ENCODE data around the gene TTC21B. TPM values are rescaled to one million over a fixed set of nuclear protein-coding genes. Genes with fewer than 3 reads are reported as not detected.

The TTC21B gene
- total RNA-seq, 4 donors from 2014 or later, result 15.5 to 32.6 (median 17.7) TPM

DNA sequence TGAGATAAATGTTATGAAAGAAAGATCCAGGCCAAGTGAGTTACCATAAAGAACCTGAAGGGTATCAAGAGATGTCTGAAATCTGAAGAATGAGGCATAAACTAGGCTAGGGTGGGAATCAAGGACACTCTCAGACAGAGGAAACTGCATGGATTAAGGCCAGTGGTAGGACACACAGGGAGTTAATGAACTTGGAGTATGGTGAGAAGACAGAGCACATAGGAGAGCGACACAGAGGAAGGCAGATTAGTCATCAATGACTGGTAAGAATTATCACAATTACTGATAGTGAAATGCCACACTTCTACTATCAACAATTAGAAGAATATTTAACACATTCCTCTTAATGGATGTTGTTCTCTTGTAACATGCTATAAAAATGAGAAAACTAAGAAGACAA, 76.9 kb downstream of the TTC21B start:
- ATAC-seq (ENCODE audit: low FRiP score), result no peak
- no peak for DNase-seq (ENCODE audit: low spot score)
- TF ChIP-seq CTCF (IDR thresholded peaks at IDR 0.05), result no peak

GRCh38 chr2:165876269-165876668, 77.3 kb downstream of the TTC21B start:
- no peak for TF ChIP-seq CTCF (IDR thresholded peaks at IDR 0.05)
- ATAC-seq (ENCODE audit: low FRiP score), result no peak

GRCh38 chr2:165874445-165875039, 79.0 kb downstream of the TTC21B start:
- ATAC-seq (ENCODE audit: low FRiP score) (no peak), DNase-seq (ENCODE audit: low spot score) (no peak)
- TF ChIP-seq CTCF (IDR thresholded peaks at IDR 0.05), result no peak

More at GRCh38 chr2:165876269-165876668, 77.3 kb downstream of the TTC21B start:
- DNase-seq (ENCODE audit: low spot score), result no peak

GRCh38 chr2:165872101-165872791, 81.3 kb downstream of the TTC21B start:
- DNase-seq (ENCODE audit: low spot score) (no peak), ATAC-seq (ENCODE audit: low FRiP score) (no peak)
- no peak for TF ChIP-seq CTCF (IDR thresholded peaks at IDR 0.05)

- no peak for ATAC-seq (ENCODE audit: low FRiP score)
- no peak for DNase-seq (ENCODE audit: low spot score)
- no peak for TF ChIP-seq CTCF (IDR thresholded peaks at IDR 0.05)
These were observed 82.6 kb downstream of the TTC21B start for GRCh38 chr2:165871025-165871424.

- no peak for DNase-seq (ENCODE audit: low spot score)
- no peak for TF ChIP-seq CTCF (IDR thresholded peaks at IDR 0.05)
- ATAC-seq (ENCODE audit: low FRiP score), result no peak
These were observed 83.2 kb downstream of the TTC21B start for GRCh38 chr2:165870346-165870745.

GRCh38 chr2:165868211-165868610, 85.4 kb downstream of the TTC21B start:
- ATAC-seq (ENCODE audit: low FRiP score) (no peak), DNase-seq (ENCODE audit: low spot score) (no peak)
- no peak for TF ChIP-seq CTCF (IDR thresholded peaks at IDR 0.05)
